ENCODE measurements around the gene RBBP6. TPM values are rescaled to one million over a fixed set of nuclear protein-coding genes. Genes with fewer than 3 reads are reported as not detected.

The RBBP6 gene
- total and polyA plus RNA-seq, 9 of the 15 experiments (the other 6 are each of a cell fraction or from before 2014, with no cell fraction given) = 19.2 to 76.6 (median 42.7) TPM

GRCh38 chr16:24514096-24514495, 25.3 kb upstream of the RBBP6 start:
- Histone ChIP-seq H3K4me2 (ENCODE audit: insufficient read depth, low read length) (no peak overlapping the region), H4K20me1 (replicated peaks; ENCODE audit: control insufficient read depth, insufficient read depth, low read length) (no peaks in the 10 kb centered on the region), H3K9me1 (ENCODE audit: control insufficient read depth, insufficient read depth, low read length) (no peaks in the 10 kb centered on the region), H3K9ac (ENCODE audit: insufficient read depth in 1 of 2, low read depth in 2 of 2, low read length in 2 of 2) (no peak overlapping the region), H3K36me3 (ENCODE audit: control insufficient read depth, insufficient read depth, low read length) (no peaks in the 10 kb centered on the region), H3K27ac (ENCODE audit: extremely low read depth, low read depth, low read length) (no peak overlapping the region), H2AFZ (ENCODE audit: low read depth, low read length) (no peak overlapping the region), H3K79me2 (ENCODE audit: control insufficient read depth, insufficient read depth, low read length) (no peaks in the 10 kb centered on the region), H3K27me3 (ENCODE audit: control insufficient read depth in 2 of 2, insufficient read depth in 2 of 2, low read length in 2 of 2) (peaks cover 0 to 20% of the 10 kb centered on the region in 2 experiments; a peak in 2 of 5 replicates), H3K9me3 (replicated peaks; ENCODE audit: control insufficient read depth, insufficient read depth, low read depth, low read length) (no peaks in the 10 kb centered on the region), H3K4me1 (replicated peaks in 1 of 2; ENCODE audit: control insufficient read depth in 2 of 2, insufficient read depth in 2 of 2, low read length in 2 of 2) (no peaks in the 10 kb centered on the region), H3K4me3 (no peak overlapping the region)
- FAIRE-seq = no peak
- 20% methylated on average over 2 of the region's 2 CpGs for WGBS (ENCODE audit: insufficient coverage, low coverage, missing lambda C conversion rate)
- in situ Hi-C loops (cut with MboI) (no loop called here), intact Hi-C loops (cut with micrococcal nuclease) (no loop called here)
- ATAC-seq = no peak
- no peak for DNase-seq (ENCODE audit: extremely low read depth in 1 of 4, low spot score in 3 of 4)
- ChIA-PET POLR2A (interaction anchor here (1.2 kb wide), 1 partner anchor 109 kb away, joined by 4 read pairs; no protein-coding TSS in a partner anchor), CTCF (ENCODE audit: low intra/inter-chr PET ratio) (no interaction called here)
- BruUV-seq (replicated peaks) = no TSS peak
- no peak for TF ChIP-seq THRAP3 (IDR thresholded peaks at IDR 0.05; ENCODE audit: borderline replicate concordance)
- no peak for TF ChIP-seq HBP1 (CRISPR knock-in tag; IDR thresholded peaks at IDR 0.05)
- TF ChIP-seq SAP30 (IDR thresholded peaks at IDR 0.05; ENCODE audit: borderline replicate concordance, insufficient read depth, low read depth, low read length, poor library complexity, severe bottlenecking) = no peak
- no peak for TF ChIP-seq KLF13 (tag; IDR thresholded peaks at IDR 0.05; ENCODE audit: borderline replicate concordance, low read depth)
- TF ChIP-seq NR2C1 (IDR thresholded peaks at IDR 0.05) = no peak
- no peak for TF ChIP-seq NR2C1 (tag; IDR thresholded peaks at IDR 0.05)
- TF ChIP-seq, protein P1, sequence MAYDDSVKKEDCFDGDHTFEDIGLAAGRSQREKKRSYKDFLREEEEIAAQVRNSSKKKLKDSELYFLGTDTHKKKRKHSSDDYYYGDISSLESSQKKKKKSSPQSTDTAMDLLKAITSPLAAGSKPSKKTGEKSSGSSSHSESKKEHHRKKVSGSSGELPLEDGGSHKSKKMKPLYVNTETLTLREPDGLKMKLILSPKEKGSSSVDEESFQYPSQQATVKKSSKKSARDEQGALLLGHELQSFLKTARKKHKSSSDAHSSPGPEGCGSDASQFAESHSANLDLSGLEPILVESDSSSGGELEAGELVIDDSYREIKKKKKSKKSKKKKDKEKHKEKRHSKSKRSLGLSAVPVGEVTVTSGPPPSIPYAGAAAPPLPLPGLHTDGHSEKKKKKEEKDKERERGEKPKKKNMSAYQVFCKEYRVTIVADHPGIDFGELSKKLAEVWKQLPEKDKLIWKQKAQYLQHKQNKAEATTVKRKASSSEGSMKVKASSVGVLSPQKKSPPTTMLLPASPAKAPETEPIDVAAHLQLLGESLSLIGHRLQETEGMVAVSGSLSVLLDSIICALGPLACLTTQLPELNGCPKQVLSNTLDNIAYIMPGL (CRISPR knock-in tag; IDR thresholded peaks at IDR 0.05) = no peak
- no peak for TF ChIP-seq MXI1 (IDR thresholded peaks at IDR 0.05; ENCODE audit: low read depth, low read length)
- no peak for TF ChIP-seq ZNF644 (tag; IDR thresholded peaks at IDR 0.05; ENCODE audit: low read depth)
- no peak for TF ChIP-seq SLC30A9 (CRISPR knock-in tag; IDR thresholded peaks at IDR 0.05)
- no peak for TF ChIP-seq IRF9 (tag; IDR thresholded peaks at IDR 0.05)
- no peak for TF ChIP-seq RNF219 (CRISPR knock-in tag; IDR thresholded peaks at IDR 0.05)
- TF ChIP-seq ATF6 (CRISPR knock-in tag; IDR thresholded peaks at IDR 0.05) = no peak
